Gastroesophageal sphincter (tissue), 4 donors: ENCODE data around the gene TMEM232. TPM values are rescaled to one million over a fixed set of nuclear protein-coding genes. Genes with fewer than 3 reads are reported as not detected.
"Not testable (repeated sequence)": the region's sequence is repeated elsewhere in the genome, so short reads cannot be mapped to it uniquely, and the experiment has no call there.

Experiments
- ATAC-seq: fragments of 150-250 bp; one replicate; pipeline ENCODE4 v1.9.1; 2016; ENCODE audit warnings: mild to moderate bottlenecking, moderate library complexity
- H3K27ac ChIP-seq, 4 donors: fragments of 200-600 bp; sonication (generic) in 3 of 4; 1 replicate in 3 of 4; 2 replicates in 1 of 4; pipeline ENCODE4 v1.5.1; 2016 to 2019
- H3K27me3 ChIP-seq: fragments of 200-600 bp; sonication (generic); one replicate; pipeline ENCODE4 v1.5.1; 2019
- H3K36me3 ChIP-seq, 2 donors: fragments of 200-600 bp; sonication (generic); one replicate each; pipeline ENCODE4 v1.5.1; 2019; ENCODE audit warnings: control low read depth in 1 of 2
- H3K4me1 ChIP-seq, 3 donors: fragments of 200-600 bp; sonication (generic); 1 replicate in 2 of 3; 2 replicates in 1 of 3; pipeline ENCODE4 v1.5.1; 2016 to 2019; ENCODE audit warnings: control low read depth in 2 of 3
- H3K4me3 ChIP-seq, 2 donors: fragments of 200-600 bp; sonication (generic); one replicate each; pipeline ENCODE4 v1.5.1; 2019; ENCODE audit warnings: mild to moderate bottlenecking in 1 of 2, moderate library complexity in 1 of 2
- H3K9me3 ChIP-seq, 3 donors: fragments of 200-600 bp; sonication (generic); one replicate each; pipeline ENCODE4 v1.5.1; 2017 to 2019; ENCODE audit warnings: control low read depth in 2 of 3
- EP300 ChIP-seq: sonication (generic); formaldehyde crosslinking; IDR thresholded peaks from one replicate; pipeline ENCODE4 v1.6.1; 2017; ENCODE audit warnings: antibody characterized with exemption, mild to moderate bottlenecking
- POLR2A ChIP-seq, 2 donors: fragments of 450-650 bp; IDR thresholded peaks; one replicate each; pipeline ENCODE4 v1.6.1; 2017; ENCODE audit warnings: antibody characterized with exemption in 2 of 2, mild to moderate bottlenecking in 2 of 2, moderate library complexity in 1 of 2
- POLR2AphosphoS5 ChIP-seq: sonication (generic); formaldehyde crosslinking; IDR thresholded peaks from one replicate; pipeline ENCODE4 v1.6.1; 2017; ENCODE audit warnings: antibody characterized with exemption
- WGBS, 2 donors: methylation state at CpG; one replicate each; pipeline ENCODE4 v1.1.5; 2018; ENCODE audit warnings: low coverage in 1 of 2; 5-methylcytosine and 5-hydroxymethylcytosine counted together
- total RNA-seq, 4 donors: library from RNA; depleted of rRNA; stranded (reverse); fragments of >200 nt; gene quantifications; one replicate each; pipeline ENCODE4 v1.1.0, GENCODE V29; 2016
- TF ChIP-seq, protein P1 (sequence below), 4 experiments: fragments of 200-600 bp in 2 of 4; fragments of 450-650 bp in 2 of 4; sonication (generic) in 1 of 4; IDR thresholded peaks; one replicate each; pipeline ENCODE4 v1.5.1; 2017 to 2019; ENCODE audit warnings: antibody characterized with exemption in 4 of 4, mild to moderate bottlenecking in 2 of 4, moderate library complexity in 2 of 4

TMEM232 gene
- total RNA-seq, 4 donors from 2014 or later: 2.2 to 5.1 (median 3.8) TPM

DNA sequence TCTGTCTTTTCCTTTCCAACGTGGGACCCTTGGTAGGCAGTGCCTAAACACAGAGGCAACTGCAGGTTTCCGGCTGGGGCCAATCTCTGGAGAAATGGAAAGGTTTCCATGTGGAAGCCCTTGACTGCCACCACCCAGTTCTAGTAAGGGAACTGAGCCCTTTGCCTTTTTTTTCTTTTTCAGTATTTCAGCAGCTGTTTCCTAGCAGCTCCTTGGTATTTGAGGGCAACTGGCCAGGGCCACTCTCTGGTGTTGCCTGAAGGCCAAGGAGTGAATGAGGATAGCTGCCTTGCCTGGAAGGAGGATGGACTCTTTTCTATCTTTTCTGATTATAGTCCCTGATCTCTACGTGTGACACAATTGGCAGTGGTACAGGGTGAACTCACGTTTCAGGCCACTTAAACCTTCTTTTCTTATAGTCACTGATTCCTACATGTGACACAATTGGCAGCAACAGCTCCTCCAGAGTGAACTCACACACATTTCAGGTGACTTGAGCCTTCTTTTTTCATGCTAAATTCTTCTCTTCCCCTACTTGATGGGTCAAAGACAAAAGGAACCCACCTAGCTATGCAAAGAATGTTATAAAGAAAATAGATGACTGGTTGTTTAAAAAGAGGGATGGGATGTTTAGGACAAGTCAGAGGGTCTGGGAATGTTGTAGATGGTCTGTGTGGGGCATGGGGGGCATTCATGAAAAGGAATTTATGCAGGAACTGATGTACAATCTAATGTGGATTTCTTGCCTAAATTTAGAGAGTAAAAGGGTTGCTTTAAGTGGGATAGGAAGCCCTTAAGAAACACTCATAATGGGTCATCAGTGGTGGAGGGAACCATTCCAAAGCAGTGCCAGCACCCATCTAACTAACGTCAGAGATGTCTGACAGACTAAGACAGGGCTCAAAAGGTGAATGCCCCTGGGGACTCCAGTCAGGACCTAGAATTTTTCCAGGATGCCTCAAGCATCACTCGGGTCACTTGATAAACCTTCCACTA, 190.1 kb downstream of the TMEM232 start:
- no peaks in the 10 kb centered on the region for H3K27me3 ChIP-seq
- no peaks in the 10 kb centered on the region for H3K36me3 ChIP-seq
- 43 to 58% methylated on average over 2 to 6 of the region's 6 CpGs for WGBS, 2 donors
- H3K4me1 ChIP-seq: no peaks in the 10 kb centered on the region
- no peaks in the 10 kb centered on the region for H3K9me3 ChIP-seq
- TF ChIP-seq POLR2A (IDR thresholded peaks at IDR 0.05): no peak
- no peak for TF ChIP-seq EP300
- TF ChIP-seq, protein P1, sequence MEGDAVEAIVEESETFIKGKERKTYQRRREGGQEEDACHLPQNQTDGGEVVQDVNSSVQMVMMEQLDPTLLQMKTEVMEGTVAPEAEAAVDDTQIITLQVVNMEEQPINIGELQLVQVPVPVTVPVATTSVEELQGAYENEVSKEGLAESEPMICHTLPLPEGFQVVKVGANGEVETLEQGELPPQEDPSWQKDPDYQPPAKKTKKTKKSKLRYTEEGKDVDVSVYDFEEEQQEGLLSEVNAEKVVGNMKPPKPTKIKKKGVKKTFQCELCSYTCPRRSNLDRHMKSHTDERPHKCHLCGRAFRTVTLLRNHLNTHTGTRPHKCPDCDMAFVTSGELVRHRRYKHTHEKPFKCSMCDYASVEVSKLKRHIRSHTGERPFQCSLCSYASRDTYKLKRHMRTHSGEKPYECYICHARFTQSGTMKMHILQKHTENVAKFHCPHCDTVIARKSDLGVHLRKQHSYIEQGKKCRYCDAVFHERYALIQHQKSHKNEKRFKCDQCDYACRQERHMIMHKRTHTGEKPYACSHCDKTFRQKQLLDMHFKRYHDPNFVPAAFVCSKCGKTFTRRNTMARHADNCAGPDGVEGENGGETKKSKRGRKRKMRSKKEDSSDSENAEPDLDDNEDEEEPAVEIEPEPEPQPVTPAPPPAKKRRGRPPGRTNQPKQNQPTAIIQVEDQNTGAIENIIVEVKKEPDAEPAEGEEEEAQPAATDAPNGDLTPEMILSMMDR (IDR thresholded peaks at IDR 0.05): no peak
- no peak for TF ChIP-seq POLR2AphosphoS5
- no peak overlapping the region for H3K27ac ChIP-seq
- ATAC-seq: no peak
- no peak overlapping the region for H3K4me3 ChIP-seq

DNA sequence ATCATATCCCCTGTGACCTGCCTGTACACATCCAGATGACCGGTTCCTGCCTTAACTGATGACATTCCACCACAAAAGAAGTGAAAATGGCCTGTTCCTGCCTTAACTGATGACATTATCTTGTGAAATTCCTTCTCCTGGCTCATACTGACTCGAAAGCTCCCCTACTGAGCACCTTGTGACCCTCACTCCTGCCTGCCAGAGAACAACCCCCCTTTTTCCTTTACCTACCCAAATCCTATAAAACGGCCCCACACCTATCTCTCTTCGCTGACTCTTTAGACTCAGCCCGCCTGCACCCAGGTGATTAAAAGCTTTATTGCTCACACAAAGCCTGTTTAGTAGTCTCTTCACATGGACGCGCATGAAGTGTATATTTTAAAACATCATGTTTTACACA, 191.3 kb downstream of the TMEM232 start:
- not testable (repeated sequence) for H3K4me1 ChIP-seq, H3K27ac ChIP-seq, H3K27me3 ChIP-seq, H3K9me3 ChIP-seq, H3K36me3 ChIP-seq, H3K4me3 ChIP-seq, ATAC-seq
- WGBS, 2 donors: 78 to 97% methylated on average over 5 to 7 of the region's 7 CpGs

DNA sequence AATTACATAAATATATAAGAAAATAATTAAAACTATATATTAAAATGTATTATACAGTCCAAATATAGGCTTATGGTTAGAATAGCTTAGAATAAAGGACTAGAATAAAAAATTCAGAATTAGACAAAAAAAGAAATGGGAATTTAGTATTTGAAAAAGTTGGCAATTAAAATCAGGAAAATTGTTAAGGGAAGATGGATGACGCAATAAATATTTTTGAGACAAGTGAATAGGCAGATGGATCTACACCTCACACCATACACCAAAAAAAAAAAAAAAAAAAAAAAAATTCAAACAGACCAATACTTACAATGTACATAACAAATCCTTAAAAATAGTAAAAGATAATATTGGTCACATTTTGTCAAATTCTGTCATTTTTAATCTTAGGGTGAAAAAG, 200.7 kb downstream of the TMEM232 start:
- WGBS, 2 donors: 100% methylated on average over 1 of the region's 1 CpG
- TF ChIP-seq, protein P1 (IDR thresholded peaks at IDR 0.05): no peak
- TF ChIP-seq POLR2A (IDR thresholded peaks at IDR 0.05): no peak
- H3K4me1 ChIP-seq: no peaks in the 10 kb centered on the region
- no peak overlapping the region for H3K4me3 ChIP-seq
- peaks cover 0 to 9% (median 0%) of the 10 kb centered on the region in 3 donors for H3K9me3 ChIP-seq
- no peak overlapping the region for H3K27ac ChIP-seq
- no peak for ATAC-seq
- H3K27me3 ChIP-seq: no peaks in the 10 kb centered on the region
- no peaks in the 10 kb centered on the region for H3K36me3 ChIP-seq

DNA sequence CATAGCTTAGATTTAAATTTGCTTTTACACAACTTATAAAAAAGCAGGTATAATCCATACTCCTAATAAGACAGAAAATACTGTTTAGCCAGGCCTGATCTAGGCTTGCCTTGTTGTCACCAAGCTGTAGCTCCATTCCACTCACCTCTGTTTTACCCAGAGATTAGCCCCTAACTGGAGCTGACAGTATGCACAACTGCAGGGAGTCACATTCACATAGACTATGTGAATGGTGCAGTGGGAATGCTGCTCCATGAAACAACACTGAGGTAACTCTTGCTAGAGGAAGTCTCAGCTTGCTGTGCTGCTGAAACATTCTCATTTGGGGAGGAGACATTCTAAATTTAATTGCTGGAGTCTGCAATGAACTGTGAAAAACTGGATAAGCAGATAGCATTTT, 209.1 kb downstream of the TMEM232 start:
- no peak overlapping the region for H3K27ac ChIP-seq
- no peaks in the 10 kb centered on the region for H3K27me3 ChIP-seq
- ATAC-seq: no peak
- H3K36me3 ChIP-seq: no peaks in the 10 kb centered on the region
- H3K4me1 ChIP-seq: no peaks in the 10 kb centered on the region
- peaks cover 0 to 9% (median 0%) of the 10 kb centered on the region in 3 donors for H3K9me3 ChIP-seq
- H3K4me3 ChIP-seq: no peak overlapping the region
- TF ChIP-seq EP300: no peak
- no peak for TF ChIP-seq POLR2AphosphoS5
- TF ChIP-seq POLR2A (IDR thresholded peaks at IDR 0.05): no peak
- TF ChIP-seq, protein P1 (IDR thresholded peaks at IDR 0.05): no peak

DNA sequence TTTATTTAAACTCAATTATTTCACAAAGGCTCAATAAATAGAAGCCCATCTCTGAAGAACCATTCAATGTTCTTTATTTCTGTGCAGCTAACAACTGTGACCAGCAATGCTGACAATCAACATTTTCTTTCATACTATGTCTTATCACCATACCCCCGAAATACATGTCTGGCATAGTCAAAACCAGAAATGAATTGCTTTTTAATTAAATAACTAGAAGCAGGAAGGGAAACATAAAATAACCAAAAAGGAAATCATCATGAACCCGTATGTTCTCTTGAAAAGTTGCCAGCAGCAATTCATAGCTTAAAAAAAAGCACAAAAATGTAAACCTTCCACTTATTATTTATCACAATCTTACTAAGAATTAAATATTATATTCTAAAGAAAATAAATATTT, 212.4 kb downstream of the TMEM232 start:
- no peak for ATAC-seq
- H3K27me3 ChIP-seq: no peaks in the 10 kb centered on the region
- no peak overlapping the region for H3K4me3 ChIP-seq
- no peaks in the 10 kb centered on the region for H3K36me3 ChIP-seq
- 4 to 24% methylated on average over 2 of the region's 2 CpGs for WGBS, 2 donors
- no peaks in the 10 kb centered on the region for H3K4me1 ChIP-seq
- no peaks in the 10 kb centered on the region for H3K9me3 ChIP-seq
- TF ChIP-seq, protein P1 (IDR thresholded peaks at IDR 0.05): no peak
- TF ChIP-seq POLR2A (IDR thresholded peaks at IDR 0.05): no peak
- no peak for TF ChIP-seq POLR2AphosphoS5
- TF ChIP-seq EP300: no peak
- no peak overlapping the region for H3K27ac ChIP-seq
